Endothelial cell (in vitro differentiated cells): Measurements from ENCODE around the gene LMAN2L. TPM values are rescaled to one million over a fixed set of nuclear protein-coding genes. Genes with fewer than 3 reads are reported as not detected.

Experiments used
- DNase-seq: peaks from one replicate; pipeline ENCODE4 v3.0.0; 2021; ENCODE audit warnings: low spot score
- H3K27ac Mint-ChIP-seq: one replicate; pipeline ENCODE4 v1.8.0; 2021; ENCODE audit warnings: mixed read lengths, inconsistent platforms; ENCODE audit not compliant: unreplicated experiment
- H3K27me3 Mint-ChIP-seq: one replicate; pipeline ENCODE4 v1.8.0; 2021; ENCODE audit warnings: mild to moderate bottlenecking, moderate library complexity, mixed read lengths, inconsistent platforms; ENCODE audit not compliant: unreplicated experiment
- H3K36me3 Mint-ChIP-seq: one replicate; pipeline ENCODE4 v1.8.0; 2021; ENCODE audit warnings: mild to moderate bottlenecking, low read depth, mixed read lengths, inconsistent platforms; ENCODE audit not compliant: unreplicated experiment
- H3K4me1 Mint-ChIP-seq: one replicate; pipeline ENCODE4 v1.8.0; 2021; ENCODE audit warnings: mild to moderate bottlenecking, mixed read lengths, inconsistent platforms; ENCODE audit not compliant: unreplicated experiment
- H3K4me3 Mint-ChIP-seq: one replicate; pipeline ENCODE4 v1.8.0; 2021; ENCODE audit warnings: mild to moderate bottlenecking, mixed read lengths, inconsistent platforms; ENCODE audit not compliant: unreplicated experiment
- H3K9me3 Mint-ChIP-seq: one replicate; pipeline ENCODE4 v1.8.0; 2021; ENCODE audit warnings: mixed read lengths, inconsistent platforms; ENCODE audit not compliant: unreplicated experiment
- total RNA-seq: library from RNA; stranded (reverse); fragmentation: NEBNext Ultra II Directional; extraction: Animal tissue kit (Norgen Biotek cat#: 25700); gene quantifications from one replicate; pipeline ENCODE4 v1.2.1, GENCODE V29; 2021; ENCODE audit not compliant: unreplicated experiment
- TF ChIP-seq, protein P1 (sequence below): fragments of 200-600 bp; sonication (generic); IDR thresholded peaks from one replicate; pipeline ENCODE4 v1.5.0; 2021; ENCODE audit warnings: antibody characterized with exemption; ENCODE audit not compliant: unreplicated experiment

Gene LMAN2L
- total RNA-seq, 1 donor from 2014 or later: 19.4 TPM

DNA sequence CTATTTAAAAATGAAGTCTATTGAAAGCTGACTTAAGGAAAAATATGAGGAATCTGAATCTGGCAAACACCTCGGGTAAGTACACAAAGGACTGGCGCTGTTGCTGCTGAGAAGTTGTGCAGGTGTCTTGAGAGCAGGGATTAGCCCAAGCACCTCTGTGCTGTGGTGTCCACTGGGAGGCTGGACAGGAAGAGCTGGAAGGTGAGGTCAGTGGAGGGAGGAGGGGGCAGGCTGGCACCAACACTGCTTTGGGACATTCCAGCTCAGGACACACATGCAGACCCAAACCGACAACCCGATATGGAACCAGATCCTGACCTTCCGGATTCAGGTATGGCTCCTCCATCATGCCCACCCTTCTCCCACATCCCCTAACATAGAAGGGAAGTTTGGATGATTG, 76.7 kb downstream of the LMAN2L start:
- no peak overlapping the region for H3K27ac Mint-ChIP-seq
- peaks cover 7% of the 10 kb centered on the region for H3K4me1 Mint-ChIP-seq
- no peak overlapping the region for H3K4me3 Mint-ChIP-seq
- H3K36me3 Mint-ChIP-seq: peaks cover 4% of the 10 kb centered on the region
- peaks cover 2% of the 10 kb centered on the region for H3K27me3 Mint-ChIP-seq
- DNase-seq: no peak
- TF ChIP-seq, protein P1, sequence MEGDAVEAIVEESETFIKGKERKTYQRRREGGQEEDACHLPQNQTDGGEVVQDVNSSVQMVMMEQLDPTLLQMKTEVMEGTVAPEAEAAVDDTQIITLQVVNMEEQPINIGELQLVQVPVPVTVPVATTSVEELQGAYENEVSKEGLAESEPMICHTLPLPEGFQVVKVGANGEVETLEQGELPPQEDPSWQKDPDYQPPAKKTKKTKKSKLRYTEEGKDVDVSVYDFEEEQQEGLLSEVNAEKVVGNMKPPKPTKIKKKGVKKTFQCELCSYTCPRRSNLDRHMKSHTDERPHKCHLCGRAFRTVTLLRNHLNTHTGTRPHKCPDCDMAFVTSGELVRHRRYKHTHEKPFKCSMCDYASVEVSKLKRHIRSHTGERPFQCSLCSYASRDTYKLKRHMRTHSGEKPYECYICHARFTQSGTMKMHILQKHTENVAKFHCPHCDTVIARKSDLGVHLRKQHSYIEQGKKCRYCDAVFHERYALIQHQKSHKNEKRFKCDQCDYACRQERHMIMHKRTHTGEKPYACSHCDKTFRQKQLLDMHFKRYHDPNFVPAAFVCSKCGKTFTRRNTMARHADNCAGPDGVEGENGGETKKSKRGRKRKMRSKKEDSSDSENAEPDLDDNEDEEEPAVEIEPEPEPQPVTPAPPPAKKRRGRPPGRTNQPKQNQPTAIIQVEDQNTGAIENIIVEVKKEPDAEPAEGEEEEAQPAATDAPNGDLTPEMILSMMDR: no peak
- H3K9me3 Mint-ChIP-seq: no peaks in the 10 kb centered on the region

GRCh38 chr2:96662360-96662759, 77.5 kb downstream of the LMAN2L start:
- no peak overlapping the region for H3K4me3 Mint-ChIP-seq
- no peak overlapping the region for H3K27ac Mint-ChIP-seq
- DNase-seq: no peak
- H3K4me1 Mint-ChIP-seq: peaks cover 7% of the 10 kb centered on the region
- no peaks in the 10 kb centered on the region for H3K9me3 Mint-ChIP-seq
- TF ChIP-seq, protein P1: no peak
- peaks cover 4% of the 10 kb centered on the region for H3K36me3 Mint-ChIP-seq
- peaks cover 2% of the 10 kb centered on the region for H3K27me3 Mint-ChIP-seq

GRCh38 chr2:96661324-96661723, 78.5 kb downstream of the LMAN2L start:
- Mint-ChIP-seq H3K36me3 (peaks cover 4% of the 10 kb centered on the region), H3K9me3 (no peaks in the 10 kb centered on the region), H3K4me1 (peaks cover 7% of the 10 kb centered on the region), H3K27me3 (peaks cover 2% of the 10 kb centered on the region), H3K27ac (peak overlapping the region; percentile 57), H3K4me3 (no peak overlapping the region)
- no peak for DNase-seq
- TF ChIP-seq, protein P1: no peak

GRCh38 chr2:96656540-96656939, 83.3 kb downstream of the LMAN2L start:
- Mint-ChIP-seq H3K4me3 (no peak overlapping the region), H3K9me3 (no peaks in the 10 kb centered on the region), H3K4me1 (peaks cover 8% of the 10 kb centered on the region), H3K27ac (no peak overlapping the region), H3K36me3 (no peaks in the 10 kb centered on the region), H3K27me3 (no peaks in the 10 kb centered on the region)
- DNase-seq: no peak
- TF ChIP-seq, protein P1: no peak

Other genes starting within 250 kb of the LMAN2L start
- not detected for gene NEURL3, start 234.7 kb downstream of the LMAN2L start, total RNA-seq
- gene ARID5A, start 203.3 kb downstream of the LMAN2L start, total RNA-seq: 16.4 TPM
- gene KANSL3, start 101.8 kb downstream of the LMAN2L start, total RNA-seq: 36.3 TPM
- gene FER1L5, start 97.3 kb downstream of the LMAN2L start, total RNA-seq: 1.0 TPM
- gene CNNM4, start 20.8 kb upstream of the LMAN2L start, total RNA-seq: 5.9 TPM
- gene CNNM3, start 76.2 kb upstream of the LMAN2L start, total RNA-seq: 14.7 TPM
- 4.7 TPM for gene ANKRD23, start 104.0 kb upstream of the LMAN2L start, total RNA-seq
- 14.9 TPM for gene ANKRD39, start 118.0 kb upstream of the LMAN2L start, total RNA-seq
- 279 TPM for gene SEMA4C, start 130.0 kb upstream of the LMAN2L start, total RNA-seq
- gene FAM178B, start 246.5 kb upstream of the LMAN2L start, total RNA-seq: 3.9 TPM